SU-DHL-6 (cell line): ENCODE measurements around the gene METTL13.

Source experiments
- EZH2phosphoT487 ChIP-seq: fragments of 200-600 bp; sonication (generic), shearing (Covaris generic); conservative IDR thresholded peaks from 2 replicates; pipeline ENCODE4 v1.6.1; 2018; ENCODE audit warnings: mild to moderate bottlenecking, antibody characterized with exemption, low read length, moderate library complexity, mixed read lengths
- TF ChIP-seq, protein P1 (sequence below): fragments of 200-600 bp; sonication (generic); IDR thresholded peaks from one replicate; pipeline ENCODE4 v1.5.1; 2017; ENCODE audit warnings: antibody characterized with exemption, mild to moderate bottlenecking, low read length, moderate library complexity; ENCODE audit not compliant: insufficient read depth, poor library complexity, severe bottlenecking

DNA sequence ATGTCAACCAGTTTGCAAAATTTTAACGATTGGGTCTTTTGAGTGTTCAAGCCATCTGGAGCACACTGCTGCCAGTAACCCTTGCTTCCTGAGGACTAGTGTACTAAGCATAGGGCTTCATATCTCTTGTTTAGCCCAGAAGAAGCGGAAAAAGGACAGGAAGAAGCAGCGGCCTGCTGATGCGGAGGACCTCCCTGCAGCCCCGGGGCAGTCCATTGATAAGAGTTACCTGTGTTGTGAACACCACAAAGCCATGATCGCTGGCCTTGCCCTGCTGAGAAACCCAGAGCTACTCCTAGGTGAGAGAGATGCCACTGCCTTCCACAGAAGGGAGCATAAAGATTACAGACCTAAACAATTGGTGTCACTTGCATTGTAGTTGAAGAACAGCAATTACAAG lies 8.9 kb downstream of the METTL13 start:
- TF ChIP-seq, protein P1, sequence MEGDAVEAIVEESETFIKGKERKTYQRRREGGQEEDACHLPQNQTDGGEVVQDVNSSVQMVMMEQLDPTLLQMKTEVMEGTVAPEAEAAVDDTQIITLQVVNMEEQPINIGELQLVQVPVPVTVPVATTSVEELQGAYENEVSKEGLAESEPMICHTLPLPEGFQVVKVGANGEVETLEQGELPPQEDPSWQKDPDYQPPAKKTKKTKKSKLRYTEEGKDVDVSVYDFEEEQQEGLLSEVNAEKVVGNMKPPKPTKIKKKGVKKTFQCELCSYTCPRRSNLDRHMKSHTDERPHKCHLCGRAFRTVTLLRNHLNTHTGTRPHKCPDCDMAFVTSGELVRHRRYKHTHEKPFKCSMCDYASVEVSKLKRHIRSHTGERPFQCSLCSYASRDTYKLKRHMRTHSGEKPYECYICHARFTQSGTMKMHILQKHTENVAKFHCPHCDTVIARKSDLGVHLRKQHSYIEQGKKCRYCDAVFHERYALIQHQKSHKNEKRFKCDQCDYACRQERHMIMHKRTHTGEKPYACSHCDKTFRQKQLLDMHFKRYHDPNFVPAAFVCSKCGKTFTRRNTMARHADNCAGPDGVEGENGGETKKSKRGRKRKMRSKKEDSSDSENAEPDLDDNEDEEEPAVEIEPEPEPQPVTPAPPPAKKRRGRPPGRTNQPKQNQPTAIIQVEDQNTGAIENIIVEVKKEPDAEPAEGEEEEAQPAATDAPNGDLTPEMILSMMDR = no peak
- TF ChIP-seq EZH2phosphoT487 = no peak
